WTC11 (cell line): Measurements from ENCODE around the gene PRR22.

Experiments used
- ESRRA ChIP-seq: sonication (generic); formaldehyde crosslinking; IDR thresholded peaks from 2 replicates; pipeline ENCODE4 v1.8.1; 2022; ENCODE audit warnings: mild to moderate bottlenecking, missing genetic modification reagents, borderline replicate concordance
- ZNF416 ChIP-seq: fragments of 250-450 bp; sonication (Bioruptor Pico); IDR thresholded peaks from 2 replicates; pipeline ENCODE4 v1.9.0; 2021; ENCODE audit warnings: mild to moderate bottlenecking, inconsistent platforms
- TF ChIP-seq, protein P1 (sequence below): fragments of 200-600 bp; IDR thresholded peaks from 2 replicates; pipeline ENCODE4 v1.8.0; 2022; ENCODE audit warnings: antibody characterized with exemption
- TF ChIP-seq, protein P2 (sequence below): sonication (generic); formaldehyde crosslinking; IDR thresholded peaks from 2 replicates; pipeline ENCODE4 v1.8.1; 2022; ENCODE audit warnings: low read depth, missing genetic modification reagents, borderline replicate concordance

DNA sequence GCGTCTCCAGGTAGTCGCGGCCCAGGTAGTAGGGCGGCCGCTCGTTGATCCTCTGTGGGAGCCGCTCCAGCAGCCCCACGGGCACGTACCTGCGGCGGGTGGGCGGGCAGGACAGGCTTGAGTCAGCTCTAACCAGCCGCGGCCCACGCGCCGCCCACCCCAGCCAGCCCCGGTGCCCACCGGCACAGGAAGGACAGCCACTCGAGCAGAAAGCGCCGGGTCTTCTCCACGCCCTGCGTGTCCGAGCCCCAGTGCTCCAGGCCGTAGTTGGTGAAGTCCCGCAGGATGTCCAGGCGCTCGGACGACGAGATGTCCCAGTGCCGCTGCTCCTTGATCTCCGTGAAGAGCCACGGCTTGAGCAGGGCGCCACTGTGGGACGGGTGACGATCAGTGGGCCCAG lies 877 bp upstream of the PRR22 start:
- TF ChIP-seq, protein P1, sequence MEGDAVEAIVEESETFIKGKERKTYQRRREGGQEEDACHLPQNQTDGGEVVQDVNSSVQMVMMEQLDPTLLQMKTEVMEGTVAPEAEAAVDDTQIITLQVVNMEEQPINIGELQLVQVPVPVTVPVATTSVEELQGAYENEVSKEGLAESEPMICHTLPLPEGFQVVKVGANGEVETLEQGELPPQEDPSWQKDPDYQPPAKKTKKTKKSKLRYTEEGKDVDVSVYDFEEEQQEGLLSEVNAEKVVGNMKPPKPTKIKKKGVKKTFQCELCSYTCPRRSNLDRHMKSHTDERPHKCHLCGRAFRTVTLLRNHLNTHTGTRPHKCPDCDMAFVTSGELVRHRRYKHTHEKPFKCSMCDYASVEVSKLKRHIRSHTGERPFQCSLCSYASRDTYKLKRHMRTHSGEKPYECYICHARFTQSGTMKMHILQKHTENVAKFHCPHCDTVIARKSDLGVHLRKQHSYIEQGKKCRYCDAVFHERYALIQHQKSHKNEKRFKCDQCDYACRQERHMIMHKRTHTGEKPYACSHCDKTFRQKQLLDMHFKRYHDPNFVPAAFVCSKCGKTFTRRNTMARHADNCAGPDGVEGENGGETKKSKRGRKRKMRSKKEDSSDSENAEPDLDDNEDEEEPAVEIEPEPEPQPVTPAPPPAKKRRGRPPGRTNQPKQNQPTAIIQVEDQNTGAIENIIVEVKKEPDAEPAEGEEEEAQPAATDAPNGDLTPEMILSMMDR: no peak
- TF ChIP-seq, protein P2, sequence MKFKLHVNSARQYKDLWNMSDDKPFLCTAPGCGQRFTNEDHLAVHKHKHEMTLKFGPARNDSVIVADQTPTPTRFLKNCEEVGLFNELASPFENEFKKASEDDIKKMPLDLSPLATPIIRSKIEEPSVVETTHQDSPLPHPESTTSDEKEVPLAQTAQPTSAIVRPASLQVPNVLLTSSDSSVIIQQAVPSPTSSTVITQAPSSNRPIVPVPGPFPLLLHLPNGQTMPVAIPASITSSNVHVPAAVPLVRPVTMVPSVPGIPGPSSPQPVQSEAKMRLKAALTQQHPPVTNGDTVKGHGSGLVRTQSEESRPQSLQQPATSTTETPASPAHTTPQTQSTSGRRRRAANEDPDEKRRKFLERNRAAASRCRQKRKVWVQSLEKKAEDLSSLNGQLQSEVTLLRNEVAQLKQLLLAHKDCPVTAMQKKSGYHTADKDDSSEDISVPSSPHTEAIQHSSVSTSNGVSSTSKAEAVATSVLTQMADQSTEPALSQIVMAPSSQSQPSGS: no peak
- TF ChIP-seq ZNF416: no peak
- TF ChIP-seq ESRRA (CRISPR knock-in tag): no peak
